Neural progenitor cell (in vitro differentiated cells): ENCODE measurements around the gene TMX2. TPM values are rescaled to one million over a fixed set of nuclear protein-coding genes. Genes with fewer than 3 reads are reported as not detected.
A peak's percentile ranks its signal among the peaks of the same experiment; 100 is the strongest.

ENCODE experiments used
- DNase-seq: peaks from one replicate; pipeline ENCODE4 v3.0.0-alpha.2; 2016; ENCODE audit warnings: low spot score
- H2AFZ ChIP-seq: fragments of 200-600 bp; sonication (generic); replicated peaks from 2 replicates; pipeline ENCODE4 v1.6.1; 2016; ENCODE audit warnings: antibody characterized with exemption
- H3F3A ChIP-seq: fragments of 200-600 bp; sonication (generic); 2 replicates; pipeline ENCODE4 v1.6.1; 2016; ENCODE audit warnings: antibody characterized with exemption, low read depth
- H3K27ac ChIP-seq: fragments of 200-600 bp; sonication (generic); 2 replicates; pipeline ENCODE4 v1.5.1; 2016; ENCODE audit warnings: mild to moderate bottlenecking
- H3K27me3 ChIP-seq: fragments of 200-600 bp; sonication (generic); 2 replicates; pipeline ENCODE4 v1.6.1; 2016; ENCODE audit warnings: mild to moderate bottlenecking, moderate library complexity
- H3K36me3 ChIP-seq: fragments of 200-600 bp; sonication (generic); 2 replicates; pipeline ENCODE4 v1.5.1; 2016
- H3K4me1 ChIP-seq: fragments of 200-600 bp; sonication (generic); 2 replicates; pipeline ENCODE4 v1.6.1; 2016; ENCODE audit warnings: mixed run types
- H3K4me2 ChIP-seq: fragments of 200-600 bp; sonication (generic); 2 replicates; pipeline ENCODE4 v1.6.1; 2016
- H3K4me3 ChIP-seq: fragments of 200-600 bp; sonication (generic); 2 replicates; pipeline ENCODE4 v1.5.1; 2016
- H3K79me2 ChIP-seq: fragments of 200-600 bp; sonication (generic); 2 replicates; pipeline ENCODE4 v1.6.1; 2016; ENCODE audit warnings: low read depth
- H3K9ac ChIP-seq: fragments of 200-600 bp; sonication (generic); 2 replicates; pipeline ENCODE4 v1.6.1; 2016
- H3K9me3 ChIP-seq: fragments of 200-600 bp; sonication (generic); 2 replicates; pipeline ENCODE4 v1.5.1; 2016; ENCODE audit warnings: low read depth
- H4K20me1 ChIP-seq: fragments of 200-600 bp; sonication (generic); 2 replicates; pipeline ENCODE4 v1.6.1; 2016; ENCODE audit warnings: low read depth
- H3K27ac Mint-ChIP-seq: 3 replicates; pipeline ENCODE4 v1.8.0; 2021; ENCODE audit warnings: mixed read lengths
- H3K27me3 Mint-ChIP-seq: 2 replicates; pipeline ENCODE4 v1.8.0; 2022; ENCODE audit warnings: low read depth, mild to moderate bottlenecking, inconsistent platforms, moderate library complexity, mixed read lengths; ENCODE audit not compliant: insufficient read depth
- H3K36me3 Mint-ChIP-seq: 3 replicates; pipeline ENCODE4 v1.8.0; 2021; ENCODE audit warnings: mixed read lengths
- H3K4me1 Mint-ChIP-seq: 3 replicates; pipeline ENCODE4 v1.8.0; 2021; ENCODE audit warnings: mixed read lengths
- H3K4me3 Mint-ChIP-seq: 3 replicates; pipeline ENCODE4 v1.8.0; 2021; ENCODE audit warnings: mild to moderate bottlenecking, moderate library complexity, mixed read lengths
- H3K9me3 Mint-ChIP-seq: 3 replicates; pipeline ENCODE4 v1.8.0; 2020; ENCODE audit warnings: mixed read lengths
- CTCF ChIP-seq: fragments of 200-600 bp; sonication (generic); IDR thresholded peaks from 2 replicates; pipeline ENCODE4 v1.5.1; 2017; ENCODE audit warnings: antibody characterized with exemption, mild to moderate bottlenecking
- EZH2 ChIP-seq: fragments of 200-600 bp; sonication (generic); IDR thresholded peaks from 2 replicates; pipeline ENCODE4 v1.6.1; 2017; ENCODE audit warnings: antibody characterized with exemption, mild to moderate bottlenecking, moderate library complexity
- EZH2phosphoT487 ChIP-seq: fragments of 200-600 bp; sonication (generic); IDR thresholded peaks from 2 replicates; pipeline ENCODE4 v1.6.1; 2017; ENCODE audit warnings: antibody characterized with exemption
- total RNA-seq: library from RNA; depleted of rRNA; stranded (reverse); fragments of >200 nt; gene quantifications from 2 replicates; pipeline ENCODE4 v1.2.3, GENCODE V29; 2015; ENCODE audit warnings: low replicate concordance

Gene TMX2
- total RNA-seq, 1 donor from 2014 or later = 66.5 TPM

- Histone ChIP-seq H2AFZ (no peak overlapping the region), H3K27ac (peak overlapping the region; percentile 98), H3K27me3 (no peaks in the 10 kb centered on the region), H4K20me1 (peaks cover 98% of the 10 kb centered on the region), H3K36me3 (no peaks in the 10 kb centered on the region), H3K79me2 (peaks cover 93% of the 10 kb centered on the region), H3F3A (peaks cover 70% of the 10 kb centered on the region), H3K4me2 (peak overlapping the region; percentile 84), H3K4me1 (peaks cover 57% of the 10 kb centered on the region), H3K9me3 (no peaks in the 10 kb centered on the region), H3K9ac (peak overlapping the region; percentile 17), H3K4me3 (peak overlapping the region; percentile 34)
- Mint-ChIP-seq H3K27ac (peak overlapping the region; percentile 80), H3K4me1 (peaks cover 53% of the 10 kb centered on the region), H3K4me3 (no peak overlapping the region), H3K36me3 (peaks cover 4% of the 10 kb centered on the region), H3K9me3 (no peaks in the 10 kb centered on the region), H3K27me3 (no peaks in the 10 kb centered on the region)
- DNase-seq = no peak
- TF ChIP-seq EZH2 = no peak
- TF ChIP-seq EZH2phosphoT487 = no peak
- TF ChIP-seq CTCF = no peak
Measured at GRCh38 chr11:57775491-57775890, 63.1 kb downstream of the TMX2 start.

- no peak for TF ChIP-seq EZH2
- TF ChIP-seq EZH2phosphoT487 = no peak
- no peak for TF ChIP-seq CTCF
- Histone ChIP-seq H3K4me3 (peak overlapping the region; percentile 34), H3K79me2 (peaks cover 93% of the 10 kb centered on the region), H3K36me3 (no peaks in the 10 kb centered on the region), H3K27me3 (no peaks in the 10 kb centered on the region), H3K9ac (peak overlapping the region; percentile 17), H3K4me1 (peaks cover 63% of the 10 kb centered on the region), H3K9me3 (no peaks in the 10 kb centered on the region), H3F3A (peaks cover 75% of the 10 kb centered on the region), H3K27ac (peak overlapping the region; percentile 98), H3K4me2 (peak overlapping the region; percentile 84), H2AFZ (no peak overlapping the region), H4K20me1 (peaks cover 98% of the 10 kb centered on the region)
- Mint-ChIP-seq H3K4me1 (peaks cover 58% of the 10 kb centered on the region), H3K9me3 (no peaks in the 10 kb centered on the region), H3K36me3 (peaks cover 4% of the 10 kb centered on the region), H3K27me3 (no peaks in the 10 kb centered on the region), H3K4me3 (peak overlapping the region; percentile 18), H3K27ac (peak overlapping the region; percentile 80)
- peak; percentile 69 for DNase-seq
Measured at GRCh38 chr11:57776031-57776521, 63.7 kb downstream of the TMX2 start.

- Histone ChIP-seq H3K9me3 (no peaks in the 10 kb centered on the region), H3K4me3 (peak overlapping the region; percentile 34), H3K27me3 (no peaks in the 10 kb centered on the region), H3K79me2 (peaks cover 93% of the 10 kb centered on the region), H4K20me1 (peaks cover 98% of the 10 kb centered on the region), H3K36me3 (no peaks in the 10 kb centered on the region), H3K4me1 (peaks cover 69% of the 10 kb centered on the region), H3F3A (peaks cover 82% of the 10 kb centered on the region), H3K4me2 (peak overlapping the region; percentile 84), H3K27ac (peak overlapping the region; percentile 98), H3K9ac (no peak overlapping the region), H2AFZ (no peak overlapping the region)
- peaks cover 6% of the 10 kb centered on the region for H3K36me3 Mint-ChIP-seq
- H3K4me1 Mint-ChIP-seq = peaks cover 64% of the 10 kb centered on the region
- peak overlapping the region; percentile 18 for H3K4me3 Mint-ChIP-seq
- DNase-seq = no peak
- no peaks in the 10 kb centered on the region for H3K9me3 Mint-ChIP-seq
- TF ChIP-seq CTCF = no peak
- no peak for TF ChIP-seq EZH2phosphoT487
- no peak for TF ChIP-seq EZH2
- peak overlapping the region; percentile 34 for H3K27ac Mint-ChIP-seq
- no peaks in the 10 kb centered on the region for H3K27me3 Mint-ChIP-seq
Measured at GRCh38 chr11:57776577-57777210, 64.3 kb downstream of the TMX2 start.
